ENCODE measurements around the gene NEIL1.
A peak's percentile ranks its signal among the peaks of the same experiment; 100 is the strongest.

NEIL1 gene

GRCh38 chr15:75389791-75390382 is 43.0 kb downstream of the NEIL1 start:
- no peak overlapping the region for H3K4me3 ChIP-seq (ENCODE audit: low read depth, low read length)
- TF ChIP-seq, protein P1, sequence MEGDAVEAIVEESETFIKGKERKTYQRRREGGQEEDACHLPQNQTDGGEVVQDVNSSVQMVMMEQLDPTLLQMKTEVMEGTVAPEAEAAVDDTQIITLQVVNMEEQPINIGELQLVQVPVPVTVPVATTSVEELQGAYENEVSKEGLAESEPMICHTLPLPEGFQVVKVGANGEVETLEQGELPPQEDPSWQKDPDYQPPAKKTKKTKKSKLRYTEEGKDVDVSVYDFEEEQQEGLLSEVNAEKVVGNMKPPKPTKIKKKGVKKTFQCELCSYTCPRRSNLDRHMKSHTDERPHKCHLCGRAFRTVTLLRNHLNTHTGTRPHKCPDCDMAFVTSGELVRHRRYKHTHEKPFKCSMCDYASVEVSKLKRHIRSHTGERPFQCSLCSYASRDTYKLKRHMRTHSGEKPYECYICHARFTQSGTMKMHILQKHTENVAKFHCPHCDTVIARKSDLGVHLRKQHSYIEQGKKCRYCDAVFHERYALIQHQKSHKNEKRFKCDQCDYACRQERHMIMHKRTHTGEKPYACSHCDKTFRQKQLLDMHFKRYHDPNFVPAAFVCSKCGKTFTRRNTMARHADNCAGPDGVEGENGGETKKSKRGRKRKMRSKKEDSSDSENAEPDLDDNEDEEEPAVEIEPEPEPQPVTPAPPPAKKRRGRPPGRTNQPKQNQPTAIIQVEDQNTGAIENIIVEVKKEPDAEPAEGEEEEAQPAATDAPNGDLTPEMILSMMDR (IDR thresholded peaks at IDR 0.05; ENCODE audit: control insufficient read depth, extremely low read depth, insufficient read depth), result no peak
- no peak for DNase-seq (ENCODE audit: low read depth)

- H3K4me3 ChIP-seq (ENCODE audit: low read depth, low read length), result no peak overlapping the region
- TF ChIP-seq, protein P1 (IDR thresholded peaks at IDR 0.05; ENCODE audit: control insufficient read depth, extremely low read depth, insufficient read depth), result no peak
- no peak for DNase-seq (ENCODE audit: low read depth)
Measured at GRCh38 chr15:75397494-75397893, 50.7 kb downstream of the NEIL1 start.

DNA sequence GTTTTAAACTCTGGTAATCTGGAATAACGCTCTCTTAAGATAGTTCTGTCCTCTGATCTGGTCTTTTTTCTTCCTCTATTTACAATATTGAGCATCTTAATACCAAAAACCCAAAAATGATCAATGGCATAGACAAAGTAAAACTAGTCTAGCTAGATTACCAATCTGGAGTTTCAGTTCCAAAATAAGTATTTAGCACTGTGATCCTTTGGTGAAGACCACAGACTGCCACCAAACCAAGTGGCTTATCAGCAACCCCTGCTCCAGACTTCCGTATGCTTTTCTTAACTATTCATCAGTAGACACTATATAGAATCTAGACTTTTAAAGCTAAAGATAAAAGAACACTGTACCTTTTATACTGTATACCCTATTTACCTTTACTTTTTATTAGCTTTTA is 57.1 kb downstream of the NEIL1 start:
- no peak overlapping the region for H3K4me3 ChIP-seq (ENCODE audit: low read depth, low read length)
- TF ChIP-seq, protein P1 (IDR thresholded peaks at IDR 0.05; ENCODE audit: control insufficient read depth, extremely low read depth, insufficient read depth), result no peak
- DNase-seq (ENCODE audit: low read depth), result peak; percentile 27

All from LNCaP clone FGC (cell line).